Muscle of leg (tissue), 16 donors: ENCODE results near the gene HLA-DRB5. TPM values are rescaled to one million over a fixed set of nuclear protein-coding genes. Genes with fewer than 3 reads are reported as not detected.
"Not testable (repeated sequence)": the region's sequence is repeated elsewhere in the genome, so short reads cannot be mapped to it uniquely, and the experiment has no call there.

Experiments used
- DNase-seq: peaks from one replicate; pipeline ENCODE4 v3.0.0; 2013
- H3K27ac ChIP-seq: one replicate; pipeline ENCODE4 v1.5.1; 2013; ENCODE audit warnings: mild to moderate bottlenecking, low read length, control low read depth
- H3K27me3 ChIP-seq: one replicate; pipeline ENCODE4 v1.6.1; 2013; ENCODE audit warnings: low read length; ENCODE audit not compliant: control insufficient read depth, insufficient read depth
- H3K36me3 ChIP-seq: one replicate; pipeline ENCODE4 v1.6.1; 2013; ENCODE audit warnings: low read length; ENCODE audit not compliant: control insufficient read depth, insufficient read depth
- H3K4me1 ChIP-seq: one replicate; pipeline ENCODE4 v1.6.1; 2013; ENCODE audit warnings: low read length; ENCODE audit not compliant: control insufficient read depth, insufficient read depth
- H3K4me3 ChIP-seq: one replicate; pipeline ENCODE4 v1.5.1; 2013; ENCODE audit warnings: low read length, control low read depth
- H3K9me3 ChIP-seq: replicated peaks from 2 replicates; pipeline ENCODE4 v1.6.1; 2013; ENCODE audit warnings: low read depth, low read length; ENCODE audit not compliant: control insufficient read depth
- WGBS: methylation state at CpG from one replicate; pipeline ENCODE4 v1.1.5; 2013; ENCODE audit warnings: missing lambda C conversion rate; ENCODE audit not compliant: insufficient coverage; 5-methylcytosine and 5-hydroxymethylcytosine counted together
- long read RNA-seq, 11 donors: transcript quantifications; one replicate each; lab custom pipeline, GENCODE V29; 2026
- polyA plus RNA-seq, 8 donors: library from polyadenylated mRNA; unstranded; fragments of 120-200 nt; gene quantifications; one replicate each; pipeline versions ENCODE4 v1.2.1 to v1.2.3, GENCODE V29; 2013; ENCODE audit warnings: inconsistent platforms in 1 of 8, low replicate concordance in 1 of 8; ENCODE audit not compliant: insufficient read length in 8 of 8, insufficient read depth in 1 of 8
- total RNA-seq: library from RNA; stranded (reverse); fragments of 120-200 nt; gene quantifications from one replicate; pipeline ENCODE4 v1.2.4, GENCODE V29; 2013

HLA-DRB5 gene
- total RNA-seq = 8.4 TPM
- polyA plus RNA-seq = 10 to 100 TPM in 2 of 8 donors, 1 to 10 TPM in 6; 2.3 to 15.3 (median 3.9) TPM
- long read RNA-seq, donor 1 = 0 reads
- long read RNA-seq, donor 2 = 0 reads
- long read RNA-seq, donor 3 = 0 reads
- long read RNA-seq, donor 4 = 0 reads
- long read RNA-seq, donor 5, partial matches to known transcripts = 0 of 1 reads
- long read RNA-seq, donor 5, other reads (novel, unspliced or antisense) = 0 of 1 reads
- long read RNA-seq, donor 6 = 0 reads
- long read RNA-seq, donor 7 = 0 reads
- long read RNA-seq, donor 8, partial matches to known transcripts = 0 of 1 reads
- long read RNA-seq, donor 8, other reads (novel, unspliced or antisense) = 0 of 1 reads
- long read RNA-seq, donor 9 = 0 reads
- long read RNA-seq, donor 10, partial matches to known transcripts = 0 of 1 reads
- long read RNA-seq, donor 10, other reads (novel, unspliced or antisense) = 0 of 1 reads
- long read RNA-seq, donor 11, partial matches to known transcripts = 0 of 4 reads
- long read RNA-seq, donor 11, other reads (novel, unspliced or antisense) = 0 of 4 reads

DNA sequence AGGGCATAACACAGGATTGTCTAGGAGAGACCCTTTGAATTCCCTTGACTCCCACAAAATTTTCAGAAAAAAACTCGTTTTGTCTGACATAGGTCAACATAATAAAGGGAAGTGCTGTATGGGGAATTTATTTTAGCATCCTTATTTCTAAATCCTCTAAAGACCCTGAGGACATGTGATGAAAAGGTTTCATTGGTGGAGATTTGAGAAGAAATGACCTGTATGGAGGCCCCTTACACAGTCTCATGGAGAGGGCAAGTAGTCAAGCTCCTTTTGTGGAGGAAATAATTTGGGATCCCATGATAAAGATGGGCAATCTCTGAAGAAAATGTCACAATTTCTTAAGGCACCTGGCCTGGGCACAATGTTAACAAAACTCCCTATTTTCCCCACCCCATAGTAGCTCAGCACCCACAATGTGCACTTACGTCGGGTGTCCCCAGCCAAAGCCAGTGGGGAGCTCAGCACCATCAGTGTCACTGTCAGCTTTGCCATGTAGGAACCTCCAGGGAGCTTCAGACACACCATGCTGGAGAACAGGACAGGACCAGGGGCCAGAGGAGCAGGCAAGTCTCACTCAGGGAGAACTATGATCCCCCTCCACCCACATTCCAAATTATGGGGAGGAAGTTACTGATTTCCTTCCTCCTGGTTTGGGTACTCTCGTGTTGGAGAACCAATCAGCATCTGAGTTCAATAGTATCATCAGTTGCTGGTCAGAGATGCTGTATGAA is at the start of gene HLA-DRB5:
HLA-DRB5 (minus strand) TSS at position 591 of the 734 bp plus-strand sequence; CDS start at position 528, 63 bp downstream.
- Histone ChIP-seq H3K4me3 (no peak within 1 kb of the TSS), H3K9me3 (no peaks in the 10 kb centered on the region), H3K27me3 (no peaks in the 10 kb centered on the region), H3K4me1 (no peaks in the 10 kb centered on the region), H3K36me3 (no peaks in the 10 kb centered on the region), H3K27ac (no peak within 1 kb of the TSS)
- DNase-seq = peak; percentile 24
- WGBS = no CpG with 5 or more reads among the region's 4 CpGs

- Histone ChIP-seq H3K27ac (no peak overlapping the region), H3K9me3 (no peaks in the 10 kb centered on the region), H3K4me1 (no peaks in the 10 kb centered on the region), H3K36me3 (no peaks in the 10 kb centered on the region), H3K4me3 (no peak overlapping the region), H3K27me3 (no peaks in the 10 kb centered on the region)
- DNase-seq = no peak
- 0% methylated on average over 1 of the region's 3 CpGs for WGBS
These were observed 48.9 kb upstream of the HLA-DRB5 start for GRCh38 chr6:32578962-32579361.

- H3K4me1 ChIP-seq, H3K9me3 ChIP-seq, H3K4me3 ChIP-seq, DNase-seq, H3K27me3 ChIP-seq, H3K27ac ChIP-seq, H3K36me3 ChIP-seq: not testable (repeated sequence)
- WGBS = 71% methylated on average over 1 of the region's 5 CpGs
These were observed 47.4 kb upstream of the HLA-DRB5 start for GRCh38 chr6:32577493-32577892.

- no peaks in the 10 kb centered on the region for H3K27me3 ChIP-seq
- no CpG with 5 or more reads among the region's 1 CpG for WGBS
- H3K36me3 ChIP-seq = no peaks in the 10 kb centered on the region
- H3K4me3 ChIP-seq = no peak overlapping the region
- no peak for DNase-seq
- no peaks in the 10 kb centered on the region for H3K4me1 ChIP-seq
- no peak overlapping the region for H3K27ac ChIP-seq
- H3K9me3 ChIP-seq = no peaks in the 10 kb centered on the region
These were observed 46.2 kb upstream of the HLA-DRB5 start for GRCh38 chr6:32576250-32576649.

GRCh38 chr6:32570363-32570905 is 40.3 kb upstream of the HLA-DRB5 start:
- no peak overlapping the region for H3K4me3 ChIP-seq
- no peak for DNase-seq
- no CpG with 5 or more reads among the region's 4 CpGs for WGBS
- H3K36me3 ChIP-seq = no peaks in the 10 kb centered on the region
- no peaks in the 10 kb centered on the region for H3K4me1 ChIP-seq
- H3K9me3 ChIP-seq = no peaks in the 10 kb centered on the region
- no peaks in the 10 kb centered on the region for H3K27me3 ChIP-seq
- H3K27ac ChIP-seq = no peak overlapping the region

- no peak overlapping the region for H3K4me3 ChIP-seq
- H3K9me3 ChIP-seq = no peaks in the 10 kb centered on the region
- H3K36me3 ChIP-seq = no peaks in the 10 kb centered on the region
- no CpG with 5 or more reads among the region's 6 CpGs for WGBS
- no peaks in the 10 kb centered on the region for H3K4me1 ChIP-seq
- H3K27me3 ChIP-seq = no peaks in the 10 kb centered on the region
- no peak for DNase-seq
- no peak overlapping the region for H3K27ac ChIP-seq
These were observed 38.5 kb upstream of the HLA-DRB5 start for GRCh38 chr6:32568561-32568960.

DNA sequence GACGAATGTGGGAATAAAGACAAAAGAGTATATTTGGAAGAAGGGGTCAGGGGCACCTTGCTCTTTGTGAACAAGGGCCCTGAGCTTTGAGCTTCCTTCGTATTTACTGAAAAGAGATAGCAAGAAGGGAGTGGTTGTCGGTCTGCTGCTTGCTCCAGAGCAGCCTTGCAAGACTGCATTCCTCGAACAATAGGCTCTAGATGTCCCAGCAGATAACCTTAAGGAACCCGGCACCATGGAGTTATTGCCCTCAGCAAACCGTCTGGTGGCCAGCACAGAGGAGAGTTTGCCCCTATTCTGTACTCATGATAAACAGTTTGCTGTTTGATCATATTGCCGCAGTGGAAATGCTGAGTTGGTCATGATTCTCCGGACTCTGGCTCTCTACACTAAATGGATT is 36.9 kb upstream of the HLA-DRB5 start:
- H3K4me3 ChIP-seq = no peak overlapping the region
- WGBS = no CpG with 5 or more reads among the region's 8 CpGs
- H3K4me1 ChIP-seq = no peaks in the 10 kb centered on the region
- no peak overlapping the region for H3K27ac ChIP-seq
- no peaks in the 10 kb centered on the region for H3K36me3 ChIP-seq
- no peak for DNase-seq
- H3K9me3 ChIP-seq = no peaks in the 10 kb centered on the region
- no peaks in the 10 kb centered on the region for H3K27me3 ChIP-seq

DNA sequence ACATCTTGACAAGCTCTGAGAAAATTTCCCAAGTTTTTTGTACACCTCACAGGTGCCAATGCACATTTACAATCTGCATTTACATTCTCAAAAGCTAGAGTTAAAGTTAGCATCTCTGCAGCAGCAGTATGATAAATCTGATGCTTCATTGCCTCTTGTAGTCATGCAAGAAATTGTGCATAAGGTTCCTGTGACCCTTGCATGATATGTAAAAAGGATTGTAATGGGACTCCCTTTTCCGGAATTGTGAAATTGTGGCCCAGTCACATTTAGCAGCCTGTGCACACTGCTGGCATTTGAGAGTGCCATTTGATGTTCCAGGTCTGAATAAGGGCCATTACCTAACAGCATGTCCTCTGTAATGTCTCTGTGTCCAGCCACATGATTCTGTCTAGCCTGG is 35.4 kb upstream of the HLA-DRB5 start:
- H3K27me3 ChIP-seq = no peaks in the 10 kb centered on the region
- no peaks in the 10 kb centered on the region for H3K4me1 ChIP-seq
- H3K36me3 ChIP-seq = no peaks in the 10 kb centered on the region
- DNase-seq = no peak
- H3K27ac ChIP-seq = no peak overlapping the region
- no CpG with 5 or more reads among the region's 1 CpG for WGBS
- no peak overlapping the region for H3K4me3 ChIP-seq
- H3K9me3 ChIP-seq = no peaks in the 10 kb centered on the region

GRCh38 chr6:32562940-32563339 is 32.9 kb upstream of the HLA-DRB5 start:
- WGBS = no CpG with 5 or more reads among the region's 2 CpGs
- Histone ChIP-seq H3K4me1 (no peaks in the 10 kb centered on the region), H3K4me3 (no peak overlapping the region)

GRCh38 chr6:32559747-32560146 is 29.7 kb upstream of the HLA-DRB5 start:
- Histone ChIP-seq H3K36me3 (no peaks in the 10 kb centered on the region), H3K27ac (no peak overlapping the region), H3K27me3 (no peaks in the 10 kb centered on the region), H3K4me1 (no peaks in the 10 kb centered on the region), H3K9me3 (no peaks in the 10 kb centered on the region), H3K4me3 (no peak overlapping the region)
- DNase-seq = no peak
- WGBS = no CpG with 5 or more reads among the region's 7 CpGs

More at GRCh38 chr6:32562940-32563339, 32.9 kb upstream of the HLA-DRB5 start:
- H3K9me3 ChIP-seq = no peaks in the 10 kb centered on the region
- H3K27ac ChIP-seq = no peak overlapping the region
- no peaks in the 10 kb centered on the region for H3K27me3 ChIP-seq
- no peaks in the 10 kb centered on the region for H3K36me3 ChIP-seq
- DNase-seq = no peak
